Stimulated activated CD4-positive, alpha-beta T cell treated with anti-CD3 and anti-CD28 coated beads, Interleukin-12 subunit alpha, Interleukin-12 subunit beta, amount 100 ng/mL, for 4 hours (primary cell): ENCODE data around the gene CCNA1.

Experiments
- DNase-seq: peaks from one replicate; pipeline ENCODE4 v3.0.0-alpha.2; 2020

The CCNA1 gene

DNA sequence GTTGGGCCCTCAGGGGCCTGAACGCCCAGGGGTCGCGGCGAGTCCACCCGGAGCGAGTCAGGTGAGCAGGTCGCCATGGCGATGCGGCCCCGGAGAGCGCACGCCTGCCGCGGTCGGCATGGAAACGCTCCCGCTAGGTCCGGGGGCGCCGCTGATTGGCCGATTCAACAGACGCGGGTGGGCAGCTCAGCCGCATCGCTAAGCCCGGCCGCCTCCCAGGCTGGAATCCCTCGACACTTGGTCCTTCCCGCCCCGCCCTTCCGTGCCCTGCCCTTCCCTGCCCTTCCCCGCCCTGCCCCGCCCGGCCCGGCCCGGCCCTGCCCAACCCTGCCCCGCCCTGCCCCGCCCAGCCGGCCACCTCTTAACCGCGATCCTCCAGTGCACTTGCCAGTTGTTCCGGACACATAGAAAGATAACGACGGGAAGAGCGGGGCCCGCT is at the start of gene CCNA1:
CCNA1 (plus strand) TSS at position 390 of the 439 bp plus-strand sequence. CDS start 562 bp downstream, outside the sequence.
- no peak for DNase-seq

DNA sequence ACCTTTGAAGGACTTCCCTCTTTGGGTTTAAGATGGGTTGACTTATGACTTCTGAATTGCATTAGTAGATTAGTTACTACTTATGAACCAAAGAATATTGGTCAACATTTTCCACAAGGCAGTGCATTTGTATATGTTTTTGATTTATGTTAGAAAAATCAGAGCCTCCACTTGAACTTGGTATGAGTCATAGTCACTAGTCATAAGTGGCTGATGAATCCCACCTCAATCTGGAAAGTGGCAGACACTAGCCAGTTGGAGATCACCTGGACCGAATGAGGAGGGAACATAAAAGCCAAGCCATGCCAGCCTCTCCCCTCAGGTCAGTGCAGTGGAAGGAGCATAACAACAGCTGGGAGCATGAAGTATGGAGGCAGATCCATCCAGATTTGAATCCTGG is 46.8 kb upstream of the CCNA1 start:
- DNase-seq, result no peak

DNA sequence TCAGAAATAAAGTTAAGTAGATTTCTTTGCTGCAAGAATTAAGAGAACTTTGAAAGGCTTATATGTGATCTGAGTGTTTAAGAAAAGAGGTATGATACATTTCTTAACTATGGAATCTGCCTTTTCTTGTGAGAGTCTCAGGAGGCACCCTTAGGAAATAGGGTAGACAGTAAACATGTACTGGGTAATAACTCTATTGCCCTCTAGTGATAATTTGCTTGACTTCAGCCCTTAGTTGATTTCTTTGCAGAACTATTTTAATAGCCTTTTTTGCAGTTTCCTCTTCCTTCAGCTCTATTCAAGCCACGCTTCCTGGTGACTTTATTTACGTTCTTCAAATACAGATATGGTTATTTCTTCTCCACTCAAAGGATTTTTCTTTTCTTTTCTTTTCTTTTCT is 37.0 kb upstream of the CCNA1 start:
- DNase-seq, result no peak

DNA sequence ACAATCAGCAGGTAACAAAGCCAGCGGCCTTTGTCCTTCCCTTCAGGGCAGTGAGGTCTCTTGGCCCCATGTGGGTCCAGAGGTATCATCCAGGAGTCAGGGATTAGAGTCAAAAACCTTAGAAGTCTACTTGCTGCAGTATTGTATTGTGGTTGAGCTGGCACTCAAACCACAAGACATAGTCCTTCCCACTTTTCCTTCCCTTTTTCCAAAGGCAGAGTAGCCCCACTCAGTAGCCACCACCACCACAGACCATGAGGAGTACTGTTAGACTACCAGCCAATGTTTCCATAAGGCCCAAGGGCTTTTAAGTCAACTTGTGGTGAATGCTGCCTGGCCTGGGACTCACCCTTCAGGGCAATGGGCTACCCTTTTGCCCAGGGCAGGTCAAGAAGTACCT is 27.1 kb upstream of the CCNA1 start:
- no peak for DNase-seq

DNA sequence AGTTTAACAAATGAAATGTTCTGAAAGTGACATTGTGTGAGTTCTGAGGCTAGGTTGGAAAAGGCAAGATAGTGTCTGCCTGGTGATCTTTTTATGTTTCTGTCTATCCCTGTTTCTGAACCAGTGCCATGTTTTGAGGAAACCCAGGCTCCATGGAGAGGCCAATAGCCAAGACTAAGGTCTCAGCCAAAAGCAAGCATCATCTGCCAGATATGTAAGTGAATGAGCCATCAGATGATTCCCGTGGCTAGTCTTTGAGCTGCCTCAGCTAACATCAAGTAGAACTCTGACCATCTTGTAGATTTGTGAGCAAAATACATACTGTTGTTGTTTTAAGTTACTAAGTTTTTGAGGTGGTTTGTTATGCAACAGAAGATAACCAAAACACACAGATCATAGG is 19.6 kb upstream of the CCNA1 start:
- DNase-seq, result no peak

DNA sequence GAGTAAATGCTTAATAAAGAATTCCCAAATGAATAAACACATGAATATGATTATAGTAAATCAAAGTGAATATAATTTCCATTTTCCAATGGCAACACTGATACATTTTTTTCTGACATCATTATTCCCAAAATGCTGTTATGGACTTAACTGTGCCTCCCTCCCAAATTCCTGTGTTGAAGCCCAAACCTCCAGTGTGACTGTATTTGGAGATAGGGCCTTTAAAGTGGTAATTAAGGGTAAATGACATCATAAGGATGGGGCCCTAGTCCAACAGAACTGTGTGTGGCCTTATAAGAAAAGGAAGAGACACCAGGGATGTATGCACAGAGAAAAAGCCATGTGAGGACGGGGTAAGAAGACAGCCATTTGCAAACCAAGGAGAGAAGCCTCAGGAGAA is 19.1 kb upstream of the CCNA1 start:
- no peak for DNase-seq

DNA sequence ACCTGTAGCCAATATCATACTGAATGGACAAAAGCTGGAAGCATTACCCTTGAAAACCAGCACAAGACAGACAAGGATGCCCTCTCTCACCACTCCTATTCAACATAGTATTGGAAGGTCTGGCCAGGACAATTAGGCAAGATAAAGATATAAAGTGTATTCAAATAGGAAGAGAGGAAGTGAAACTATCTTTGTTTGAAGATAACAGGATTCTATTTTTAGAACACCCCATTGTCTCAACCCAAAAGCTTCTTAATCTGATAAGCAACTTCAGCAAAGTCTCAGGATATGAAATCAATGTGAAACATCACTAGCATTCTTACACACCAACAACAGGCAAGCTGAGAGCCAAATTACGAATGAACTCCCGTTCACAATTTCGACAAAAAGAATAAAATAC is 17.8 kb upstream of the CCNA1 start:
- DNase-seq, result no peak

DNA sequence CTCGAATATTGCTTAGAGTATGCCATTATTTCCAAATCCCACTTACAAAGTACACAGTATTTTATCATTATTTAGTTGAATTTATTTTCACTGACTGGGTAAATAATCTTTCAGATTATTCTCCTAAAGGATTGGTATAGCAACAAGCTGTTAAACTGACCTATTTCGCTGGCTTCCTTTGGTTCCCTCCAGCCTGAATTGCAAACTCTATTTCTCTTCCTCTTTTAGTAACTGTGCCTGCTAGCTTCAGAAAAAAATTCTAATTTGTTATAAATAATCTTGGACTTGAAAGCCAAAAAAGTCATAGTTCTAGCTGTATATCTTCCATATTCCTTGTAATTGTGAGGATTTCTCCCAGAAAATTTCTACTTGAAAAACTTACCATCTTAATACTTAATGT is 15.0 kb upstream of the CCNA1 start:
- DNase-seq, result no peak

DNA sequence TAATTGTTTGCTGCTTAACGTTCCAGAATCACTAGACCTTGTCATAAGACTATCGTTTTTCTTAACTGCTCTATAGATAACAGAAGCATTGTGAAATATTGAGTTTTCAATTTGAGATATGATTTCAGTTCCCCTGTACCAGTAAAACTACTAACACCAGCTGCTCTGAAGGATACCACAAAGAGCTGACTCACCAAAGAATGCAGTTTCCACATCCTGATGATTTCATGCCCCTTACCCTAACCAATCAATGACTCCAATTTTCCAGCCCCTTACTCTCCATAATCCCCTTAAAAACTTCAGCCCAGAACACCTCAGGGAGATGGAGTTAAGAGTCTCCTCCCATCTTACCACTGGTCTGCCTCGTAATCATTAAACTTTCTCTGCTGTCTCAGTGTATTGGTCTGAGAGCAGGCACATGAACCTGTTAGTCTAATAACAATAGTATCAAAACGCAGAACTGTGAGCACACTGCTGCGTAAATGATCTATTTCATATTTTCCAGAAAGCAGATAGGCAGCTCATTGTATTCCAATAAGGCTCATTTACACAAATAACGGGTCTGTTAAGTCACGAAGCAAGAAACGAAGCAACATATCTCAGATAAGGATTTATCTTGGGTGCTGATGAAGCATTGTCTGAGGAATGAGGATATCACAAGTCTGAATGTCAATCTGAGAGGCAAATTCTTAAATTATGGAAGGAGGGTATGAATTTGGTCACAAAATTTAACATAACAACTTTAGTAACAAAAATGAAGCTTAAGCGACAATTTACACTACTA is 14.1 kb upstream of the CCNA1 start:
- DNase-seq, result no peak

DNA sequence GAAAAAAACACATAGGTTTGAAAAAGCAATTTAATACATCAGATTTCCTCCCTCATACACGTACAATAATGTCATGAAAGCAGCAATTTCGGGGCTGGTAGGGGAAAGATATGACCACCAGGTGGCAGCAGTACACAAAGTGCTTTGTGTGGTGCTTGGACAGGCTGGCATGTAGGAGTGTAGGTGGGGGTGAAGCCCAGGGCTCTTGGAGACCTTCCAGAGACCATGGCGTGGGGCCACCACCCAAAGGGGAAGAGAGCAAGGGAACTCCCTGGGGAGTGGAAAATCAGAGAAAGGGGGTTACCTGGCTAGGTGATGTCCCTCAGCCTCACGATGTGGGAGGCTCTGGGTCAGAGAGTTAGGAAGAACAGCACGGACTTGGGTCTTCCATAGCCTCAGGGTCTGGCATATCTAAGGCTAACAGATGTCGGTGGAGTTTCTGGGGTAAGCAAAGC is 11.8 kb upstream of the CCNA1 start:
- peak; percentile 54 for DNase-seq

DNA sequence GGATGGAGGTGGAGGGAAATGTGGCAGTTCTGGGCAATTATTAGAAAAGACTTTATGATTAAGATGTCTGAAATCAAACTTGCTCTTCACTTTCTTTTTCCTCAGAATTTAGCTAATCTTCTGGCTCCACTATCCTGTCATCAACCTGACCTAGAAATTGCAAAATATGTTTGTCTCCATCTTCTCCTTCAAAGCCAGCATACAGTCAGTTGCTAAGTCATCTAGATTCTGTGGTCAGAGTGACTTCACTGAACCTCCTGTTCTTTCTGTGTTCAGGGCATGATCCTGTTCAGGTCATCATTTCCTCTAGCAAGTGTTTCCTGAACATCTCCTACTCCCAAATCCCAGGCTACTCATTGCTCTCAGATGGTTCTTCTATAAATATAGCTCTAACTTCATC is 10.8 kb upstream of the CCNA1 start:
- no peak for DNase-seq

DNA sequence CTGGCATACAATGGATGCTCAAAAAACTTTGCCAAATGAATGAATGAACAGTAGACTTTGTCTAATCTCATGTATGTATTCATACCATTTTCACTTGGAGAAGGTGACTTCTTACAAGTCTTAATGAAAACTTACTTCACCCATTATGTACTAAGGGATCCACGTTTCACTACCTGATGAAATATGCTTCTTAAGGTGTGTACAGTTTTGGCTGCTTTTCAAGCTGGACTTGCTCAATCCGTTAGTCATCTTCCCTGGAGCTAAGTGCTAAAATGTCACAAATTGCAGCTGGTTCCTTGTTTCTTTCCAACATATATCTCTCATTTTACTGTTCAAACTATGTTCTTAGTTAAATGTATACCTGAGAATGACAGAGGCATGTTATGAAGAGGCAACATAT is 4.2 kb upstream of the CCNA1 start:
- no peak for DNase-seq

DNA sequence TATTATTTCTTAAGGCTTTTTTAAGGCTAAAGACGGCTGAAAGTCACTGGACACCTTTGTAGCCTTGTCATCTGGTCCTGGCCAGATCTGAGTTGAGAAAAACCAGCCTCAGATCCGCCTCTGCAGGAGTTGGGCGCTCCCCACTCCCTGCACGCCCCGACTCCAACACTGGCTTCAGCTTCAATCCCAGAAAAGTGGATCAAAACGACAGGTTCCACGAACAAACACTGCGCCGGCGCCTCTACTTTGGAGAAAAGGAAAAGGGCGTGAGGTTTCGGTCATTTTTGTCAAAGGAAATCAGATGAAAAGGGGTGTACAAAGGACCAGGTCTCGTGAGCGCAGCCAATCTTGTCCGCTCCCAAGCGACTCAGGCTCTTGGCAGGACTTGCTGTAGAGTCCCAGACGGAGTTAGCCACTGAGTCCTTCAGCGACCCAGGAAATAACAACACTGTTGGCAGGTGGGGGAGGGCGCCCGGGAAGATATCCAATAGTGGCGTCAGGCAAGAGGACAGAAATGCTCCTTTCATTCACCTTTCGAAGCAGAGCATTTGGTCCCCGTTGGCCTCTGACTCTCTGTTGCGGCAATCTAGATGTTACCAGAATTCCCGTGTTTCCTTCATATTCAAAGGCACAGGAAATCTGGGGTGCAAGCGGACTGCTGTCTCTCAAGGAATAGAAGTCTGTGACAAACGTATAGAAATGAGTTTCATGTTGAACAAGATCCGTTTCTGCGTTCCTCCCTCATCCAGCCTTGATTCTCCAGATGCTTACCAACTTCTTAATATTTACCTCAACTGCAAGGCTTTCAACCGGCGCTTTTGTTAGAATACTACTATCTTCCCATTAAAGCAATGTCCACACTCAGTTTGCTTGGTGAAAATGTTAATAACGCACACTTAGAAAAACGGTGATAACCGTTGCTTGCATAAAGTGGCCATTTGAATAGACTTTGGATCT is 1.8 kb upstream of the CCNA1 start:
- DNase-seq, result no peak

DNA sequence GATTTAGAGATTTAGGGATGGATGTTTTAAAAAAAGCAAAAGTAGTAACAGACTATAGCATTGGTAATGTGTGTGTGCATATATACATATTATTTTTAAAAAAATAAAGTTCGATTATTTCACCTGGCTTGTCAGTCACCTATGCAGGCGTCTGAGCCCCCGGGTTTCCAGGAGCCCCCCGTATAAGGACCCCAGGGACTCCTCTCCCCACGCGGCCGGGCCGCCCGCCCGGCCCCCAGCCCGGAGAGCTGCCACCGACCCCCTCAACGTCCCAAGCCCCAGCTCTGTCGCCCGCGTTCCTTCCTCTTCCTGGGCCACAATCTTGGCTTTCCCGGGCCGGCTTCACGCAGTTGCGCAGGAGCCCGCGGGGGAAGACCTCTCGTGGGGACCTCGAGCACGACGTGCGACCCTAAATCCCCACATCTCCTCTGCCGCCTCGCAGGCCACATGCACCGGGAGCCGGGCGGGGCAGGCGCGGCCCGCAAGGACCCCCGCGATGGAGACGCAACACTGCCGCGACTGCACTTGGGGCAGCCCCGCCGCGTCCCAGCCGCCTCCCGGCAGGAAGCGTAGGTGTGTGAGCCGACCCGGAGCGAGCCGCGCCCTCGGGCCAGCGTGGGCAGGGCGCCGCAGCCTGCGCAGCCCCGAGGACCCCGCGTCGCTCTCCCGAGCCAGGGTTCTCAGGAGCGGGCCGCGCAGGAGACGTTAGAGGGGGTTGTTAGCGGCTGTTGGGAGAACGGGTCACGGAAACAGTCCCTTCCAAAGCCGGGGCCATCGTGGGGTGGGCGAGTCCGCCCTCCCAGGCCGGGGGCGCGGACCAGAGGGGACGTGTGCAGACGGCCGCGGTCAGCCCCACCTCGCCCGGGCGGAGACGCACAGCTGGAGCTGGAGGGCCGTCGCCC is 840 bp upstream of the CCNA1 start:
- DNase-seq, result no peak

DNA sequence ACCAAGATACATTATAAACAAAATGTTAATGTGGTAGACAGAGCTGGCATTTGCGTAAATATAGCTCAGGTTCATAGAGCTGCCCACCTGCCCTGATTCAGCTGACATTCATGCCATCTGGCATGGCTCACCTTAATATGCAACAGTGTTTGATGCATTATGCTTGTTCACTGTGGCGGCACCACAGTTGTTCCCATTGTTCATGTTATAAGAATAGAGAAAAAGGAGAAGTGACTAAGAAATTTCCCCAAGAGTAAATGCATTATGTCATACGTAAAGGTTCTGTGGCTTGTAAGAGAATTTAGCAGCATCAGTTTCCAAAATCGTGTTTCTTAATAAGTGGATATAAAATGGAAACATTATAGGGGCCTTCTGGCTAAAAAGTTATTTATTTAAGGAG is 4.5 kb downstream of the CCNA1 start:
- no peak for DNase-seq

DNA sequence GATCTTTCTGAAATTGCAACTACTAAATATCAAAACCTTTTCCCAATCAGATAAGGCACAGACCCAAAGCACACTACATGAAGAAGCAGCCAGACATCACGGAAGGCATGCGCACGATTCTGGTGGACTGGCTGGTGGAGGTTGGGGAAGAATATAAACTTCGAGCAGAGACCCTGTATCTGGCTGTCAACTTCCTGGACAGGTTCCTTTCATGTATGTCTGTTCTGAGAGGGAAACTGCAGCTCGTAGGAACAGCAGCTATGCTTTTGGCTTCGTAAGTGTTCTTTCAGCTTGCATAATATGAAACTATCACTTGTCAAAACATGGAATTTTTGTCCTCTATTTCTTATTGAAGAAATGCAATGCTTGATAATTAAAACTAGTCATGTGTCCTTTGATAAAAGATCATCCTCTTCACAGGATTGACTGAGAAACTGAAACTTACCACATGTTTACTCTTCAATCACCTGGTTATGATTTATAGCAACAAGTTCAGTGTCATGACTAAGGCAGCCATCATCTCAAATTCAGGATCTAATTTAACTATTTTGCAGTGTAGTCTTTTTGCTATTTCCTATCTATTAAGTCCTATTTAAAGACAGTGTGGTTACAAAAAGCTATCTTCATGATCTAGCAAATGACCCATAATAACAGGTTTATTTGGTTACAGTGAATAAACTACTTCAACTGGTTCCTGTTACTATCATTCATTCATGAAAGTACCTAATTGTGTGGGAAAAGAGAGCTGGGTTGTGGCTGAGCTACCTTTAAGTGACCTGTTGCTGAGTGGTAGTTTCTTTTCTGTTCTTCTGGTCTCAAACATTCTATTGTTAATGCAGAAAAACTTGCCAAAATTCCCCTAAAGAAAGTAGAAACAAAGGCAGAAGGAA is 6.5 kb downstream of the CCNA1 start:
- no peak for DNase-seq

DNA sequence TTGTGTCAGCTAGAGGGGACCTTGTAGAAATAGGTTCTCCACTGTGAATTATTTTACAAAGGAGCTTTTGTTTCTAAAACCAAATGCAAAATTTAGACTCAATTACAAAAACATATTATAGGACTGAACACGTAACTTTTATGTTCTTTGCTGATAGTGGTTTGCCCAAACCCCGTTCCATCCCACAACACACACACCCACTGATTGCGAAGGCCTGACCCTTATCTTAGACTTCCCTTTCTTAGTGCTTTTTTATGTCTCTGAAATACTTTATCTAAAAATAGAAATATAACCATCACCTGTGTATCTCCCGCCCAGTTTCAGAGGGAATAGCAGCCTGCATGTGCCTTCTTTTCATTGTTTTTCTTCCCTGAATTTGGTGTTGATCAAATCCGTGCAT is 13.0 kb downstream of the CCNA1 start:
- no peak for DNase-seq

DNA sequence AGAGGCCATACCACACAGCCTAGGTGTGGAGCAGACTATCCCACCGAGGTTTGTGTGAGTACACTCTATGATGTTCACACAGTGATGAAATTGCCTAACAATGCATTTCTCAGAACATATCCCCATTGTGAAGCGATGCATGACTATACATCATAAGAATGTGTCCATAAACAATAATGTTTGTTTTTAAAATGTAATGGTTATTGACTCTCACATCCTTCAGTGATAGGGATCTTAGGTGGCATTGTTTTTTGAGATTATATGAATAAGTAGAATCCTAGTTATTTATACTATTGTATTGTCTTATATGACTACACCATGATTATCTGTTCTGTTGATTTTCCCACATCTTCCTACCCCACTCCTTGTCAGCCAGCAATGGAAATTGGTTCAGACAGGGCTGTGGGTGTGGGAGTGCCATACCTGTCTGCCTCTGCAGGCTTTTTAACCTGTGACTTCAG is 13.6 kb downstream of the CCNA1 start:
- no peak for DNase-seq

DNA sequence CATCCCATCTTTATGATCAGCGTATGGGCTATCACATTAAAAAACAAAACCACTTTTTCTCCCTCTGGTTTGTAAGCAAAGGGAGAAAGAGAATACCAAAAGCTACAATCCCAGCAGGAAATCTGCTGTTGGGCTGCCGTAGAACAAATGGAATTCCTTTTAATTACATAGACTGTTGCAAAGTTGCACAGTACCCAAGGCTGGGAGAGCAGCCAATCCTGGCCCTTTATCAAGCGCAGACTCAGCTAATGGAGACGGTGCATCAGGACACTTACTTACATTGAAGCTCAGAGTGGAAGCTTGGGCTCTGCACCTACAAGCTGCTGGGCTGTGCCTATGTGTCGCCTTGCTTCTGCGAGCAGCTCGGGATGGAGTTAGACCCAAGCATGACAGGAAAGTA is 15.2 kb downstream of the CCNA1 start:
- no peak for DNase-seq

DNA sequence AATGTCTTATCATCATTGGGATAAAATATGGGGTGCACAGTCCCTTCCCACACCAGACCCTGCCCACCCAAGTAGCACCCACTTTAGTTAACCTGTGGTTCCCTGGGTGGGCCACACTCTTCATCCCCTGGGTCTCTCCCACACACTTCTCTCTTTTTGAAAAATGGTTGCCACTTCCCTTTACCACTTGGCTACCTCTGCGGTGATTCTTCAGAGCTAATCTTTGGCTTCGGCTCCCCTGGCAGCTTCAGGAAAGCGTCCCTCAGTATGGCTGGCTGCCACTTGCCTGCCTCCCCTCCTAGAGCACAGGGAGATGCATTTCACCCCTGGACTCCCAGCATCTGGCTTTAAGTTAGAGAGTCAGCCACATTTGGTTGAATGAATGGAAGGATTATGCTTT is 18.2 kb downstream of the CCNA1 start:
- DNase-seq, result no peak

DNA sequence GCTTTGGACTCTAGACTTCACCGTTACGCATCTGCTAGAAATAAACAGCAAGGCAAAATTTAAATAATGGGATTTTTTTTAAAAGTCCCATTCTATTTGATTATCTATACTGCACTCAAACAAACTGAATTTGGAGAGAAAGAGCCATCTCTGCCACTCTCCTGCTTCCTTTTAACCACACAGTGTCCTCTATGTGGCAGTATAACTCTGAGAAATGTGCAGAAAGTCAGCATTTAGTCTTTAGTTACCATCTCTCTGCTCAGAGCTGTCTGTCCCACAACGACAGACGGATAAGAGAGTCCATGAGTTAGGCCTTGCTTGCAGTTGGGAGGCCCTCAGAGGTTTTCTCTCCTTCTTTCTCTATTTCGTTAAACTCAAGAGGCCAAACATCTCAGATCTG is 21.2 kb downstream of the CCNA1 start:
- no peak for DNase-seq

DNA sequence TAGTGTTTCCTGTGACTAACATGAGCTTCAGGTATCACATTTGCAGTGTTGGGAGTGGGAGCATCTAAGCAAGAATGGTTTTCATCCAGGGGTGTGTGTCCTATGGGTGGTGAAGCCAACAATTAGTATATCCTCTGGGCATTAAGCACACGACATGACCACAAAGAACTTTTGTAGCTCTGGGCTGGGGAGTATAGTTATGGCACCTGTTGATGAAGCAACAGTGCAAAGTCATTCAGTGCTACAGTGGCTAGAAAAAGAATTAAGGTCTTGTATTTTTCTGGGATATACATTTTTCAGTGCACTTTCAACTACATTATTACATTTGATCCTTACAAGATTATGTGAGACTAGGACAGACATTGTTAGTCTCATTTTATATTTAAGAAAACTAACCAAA is 21.8 kb downstream of the CCNA1 start:
- DNase-seq, result no peak
